ENCODE data around the gene WDR12. TPM values are rescaled to one million over a fixed set of nuclear protein-coding genes. Genes with fewer than 3 reads are reported as not detected.
"Not testable (repeated sequence)": the region's sequence is repeated elsewhere in the genome, so short reads cannot be mapped to it uniquely, and the experiment has no call there.

Gene WDR12
- total RNA-seq, 1 donor from 2014 or later = 19.3 TPM

DNA sequence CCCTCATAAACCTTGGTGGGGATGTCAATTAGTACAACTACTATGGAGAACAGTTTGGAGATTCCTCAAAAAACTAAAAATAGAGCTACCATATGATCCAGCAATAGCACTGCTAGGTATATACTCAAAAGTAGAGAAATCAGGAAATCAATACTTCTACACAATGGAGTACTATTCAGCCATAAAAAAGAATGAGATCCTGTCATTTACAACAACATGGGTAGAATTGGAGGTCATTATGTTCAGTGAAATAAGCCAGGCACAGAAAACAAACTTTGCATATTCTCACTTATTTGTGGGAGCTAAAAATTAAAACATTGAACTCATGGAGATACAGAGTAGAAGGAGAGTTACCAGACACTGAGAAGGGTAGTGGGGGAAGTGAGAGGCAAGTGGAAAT is 6.0 kb downstream of the WDR12 start:
- not testable (repeated sequence) for ATAC-seq; DNase-seq (ENCODE audit: low spot score)

DNA sequence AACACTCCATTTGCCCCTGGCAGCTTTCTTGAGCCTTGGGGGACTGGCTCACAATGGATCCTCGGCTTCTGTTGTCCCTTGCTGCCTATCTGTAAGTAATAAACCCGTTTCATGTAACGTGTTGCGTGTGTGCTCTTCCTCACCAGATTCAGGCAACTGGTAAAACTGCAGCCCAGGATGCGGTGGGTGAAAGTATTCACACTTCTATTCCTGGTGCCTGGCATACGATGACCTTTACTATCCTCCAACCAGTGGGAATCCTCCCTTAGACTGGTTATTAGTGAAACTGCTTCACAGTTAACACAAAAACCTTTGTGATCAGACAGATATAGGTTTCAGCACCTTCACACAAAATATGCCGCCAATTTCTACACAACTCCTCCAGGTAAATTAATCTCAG is 26.3 kb downstream of the WDR12 start:
- ATAC-seq = no peak
- DNase-seq (ENCODE audit: low spot score) = no peak

DNA sequence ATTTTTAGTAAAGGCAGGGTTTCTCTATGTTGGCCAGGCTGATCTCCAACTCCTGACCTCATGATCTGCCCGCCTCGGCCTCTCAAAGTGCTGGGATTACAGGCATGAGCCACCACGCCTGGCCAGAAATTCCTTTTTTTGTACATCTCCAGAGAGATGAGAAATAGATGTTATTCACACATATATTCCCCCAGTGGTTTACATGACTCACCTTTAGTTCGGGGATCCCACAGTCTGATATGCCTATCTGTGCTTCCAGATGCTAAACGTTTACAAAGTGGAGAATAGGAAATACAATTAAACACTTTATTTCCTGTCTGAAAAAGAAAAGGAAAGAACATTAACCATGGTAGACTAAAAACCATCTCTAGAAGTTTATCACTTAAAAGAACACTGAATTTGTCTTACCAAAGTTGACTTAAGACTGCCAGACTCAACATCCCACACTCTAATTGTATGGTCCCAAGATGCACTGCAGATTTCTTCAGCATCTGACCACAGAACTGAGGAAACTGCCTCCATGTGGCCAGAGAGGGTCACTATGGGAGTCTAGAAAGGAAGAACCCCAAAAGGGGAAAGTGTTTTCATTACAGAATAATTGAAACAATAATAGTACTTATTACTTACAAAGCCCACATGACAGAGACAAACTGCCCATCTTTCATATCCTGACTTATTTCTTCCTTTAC is 27.3 kb downstream of the WDR12 start:
- ATAC-seq (no peak), DNase-seq (ENCODE audit: low spot score) (no peak)

- no peak for DNase-seq (ENCODE audit: low spot score)
Measured at GRCh38 chr2:202881570-202881969, 29.9 kb downstream of the WDR12 start.

DNA sequence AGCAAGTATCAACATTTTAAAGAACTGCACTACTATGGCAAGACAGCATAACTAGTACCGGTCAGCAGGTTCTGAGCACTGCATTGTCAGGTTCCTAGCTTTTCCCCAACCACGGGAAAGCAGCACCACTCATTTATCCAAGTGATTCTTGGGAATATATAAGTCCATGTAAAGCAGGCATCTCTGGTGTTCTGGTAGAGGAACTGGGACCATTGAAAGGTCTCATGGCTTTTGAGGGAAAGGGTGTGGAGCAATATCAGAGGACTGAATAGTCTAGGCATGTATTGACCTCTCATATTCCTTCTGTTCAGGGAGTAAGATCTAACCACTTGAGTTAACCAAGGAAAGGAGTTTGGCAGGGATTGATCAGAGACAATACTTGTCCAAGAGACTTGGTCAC is 33.8 kb downstream of the WDR12 start:
- ATAC-seq (no peak), DNase-seq (ENCODE audit: low spot score) (no peak)

More at GRCh38 chr2:202881570-202881969, 29.9 kb downstream of the WDR12 start:
- no peak for ATAC-seq

GRCh38 chr2:202871300-202872141 is 40.0 kb downstream of the WDR12 start, which contains the start of gene ICA1L:
Gene ICA1L (minus strand): TSS chr2:202871766. CDS start chr2:202829009, 42,757 bp downstream.
- peak; percentile 89 for ATAC-seq
- DNase-seq (ENCODE audit: low spot score) = peak; percentile 66

DNA sequence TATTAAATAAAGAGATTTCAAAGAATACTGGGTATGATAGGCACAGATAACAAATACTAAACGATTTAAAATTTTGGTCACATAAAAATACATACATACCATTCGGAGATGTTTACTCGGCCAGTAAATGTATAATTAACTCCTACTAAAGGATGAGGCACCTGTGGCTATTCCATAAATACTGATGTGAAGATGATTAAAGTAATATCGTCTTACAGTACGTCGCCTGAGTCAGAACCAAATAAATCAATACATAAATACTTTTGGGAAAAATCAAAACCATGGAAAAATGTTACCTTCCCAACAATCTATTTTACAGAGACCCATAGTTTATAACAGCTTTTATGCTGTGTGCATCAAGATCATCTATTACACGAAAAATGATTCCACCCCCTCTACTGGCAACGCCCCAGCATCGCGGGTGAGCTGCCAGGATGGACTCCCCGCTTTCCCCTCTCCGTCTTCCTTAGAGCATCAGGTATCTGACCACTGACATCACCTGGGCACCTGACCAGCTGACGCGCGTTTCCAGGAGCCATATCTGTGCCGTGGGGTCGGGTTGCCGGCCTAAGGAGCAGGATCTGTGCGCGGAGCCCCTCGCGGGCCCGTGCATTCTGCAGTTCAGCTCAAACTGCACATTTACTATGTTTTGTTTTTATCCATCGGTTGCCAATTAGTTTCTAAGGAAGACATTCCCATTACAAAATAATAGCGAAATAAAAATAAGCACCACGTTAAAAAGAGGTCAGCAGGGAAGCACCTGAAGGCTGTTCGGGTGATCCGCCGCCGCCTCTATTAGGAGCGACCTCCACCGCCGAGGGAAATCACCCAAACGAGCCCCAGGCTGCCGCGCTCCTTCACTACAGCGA is 40.8 kb downstream of the WDR12 start:
- DNase-seq (ENCODE audit: low spot score) (no peak), ATAC-seq (peak; percentile 87)

DNA sequence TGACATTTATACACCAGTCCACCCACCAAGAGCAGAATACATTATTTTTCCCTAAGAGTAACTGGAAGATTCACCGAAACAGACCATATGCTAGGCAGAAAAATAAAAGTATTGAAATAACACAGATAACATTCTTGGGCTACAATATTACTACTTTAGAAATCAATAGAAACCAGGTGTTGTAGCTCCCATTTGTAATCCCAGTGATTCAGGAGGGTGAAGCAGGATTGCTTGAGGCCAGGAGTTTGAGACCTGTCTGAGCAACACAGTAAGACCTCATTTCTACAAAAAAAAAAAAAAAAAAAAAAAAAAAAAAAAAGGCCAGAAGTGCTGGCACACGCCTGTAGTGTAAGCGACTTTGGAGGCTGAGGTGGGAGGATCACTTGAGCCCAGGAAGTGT is 49.5 kb downstream of the WDR12 start:
- DNase-seq (ENCODE audit: low spot score) (no peak), ATAC-seq (no peak)

DNA sequence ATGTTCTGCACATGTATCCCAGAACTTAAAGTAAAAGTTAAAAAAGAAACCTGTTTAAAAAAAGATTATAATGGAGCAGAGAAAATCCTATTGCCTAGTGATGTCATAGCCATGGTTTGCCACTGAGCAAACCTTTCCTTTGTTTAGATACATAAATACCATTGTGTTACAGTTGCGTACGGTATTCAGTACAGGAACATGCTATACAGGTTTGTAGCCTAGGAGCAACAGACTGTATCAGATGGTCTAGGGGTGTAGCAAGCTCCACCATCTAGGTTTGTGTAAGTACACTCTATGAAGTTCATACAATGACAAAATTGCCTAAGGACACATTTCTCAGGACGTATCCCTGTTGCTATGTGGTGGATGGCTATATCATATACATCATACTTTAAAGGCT is 52.9 kb downstream of the WDR12 start:
- ATAC-seq (no peak), DNase-seq (ENCODE audit: low spot score) (no peak)

DNA sequence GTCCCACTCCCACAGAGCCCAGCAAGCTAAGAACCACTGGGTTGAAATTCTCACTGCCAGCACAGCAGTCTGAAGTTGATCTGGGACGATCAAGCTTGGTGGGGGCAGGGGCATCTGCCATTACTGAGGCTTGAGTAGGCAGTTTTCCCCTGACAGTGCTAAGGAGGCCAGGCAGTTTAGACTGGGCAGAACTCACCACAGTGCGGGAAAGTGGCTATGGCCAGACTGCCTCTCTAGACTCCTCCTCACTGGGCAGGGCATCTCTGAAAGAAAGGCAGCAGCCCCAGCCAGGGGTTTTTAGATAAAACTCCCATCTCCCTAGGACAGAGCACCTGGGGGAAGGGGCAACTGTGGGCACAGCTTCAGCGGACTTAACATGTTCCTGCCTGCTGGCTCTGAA is 62.1 kb downstream of the WDR12 start:
- not testable (repeated sequence) for ATAC-seq; DNase-seq (ENCODE audit: low spot score)

- DNase-seq (ENCODE audit: low spot score) = no peak
- no peak for ATAC-seq
Measured at GRCh38 chr2:202848813-202849212, 62.7 kb downstream of the WDR12 start.

DNA sequence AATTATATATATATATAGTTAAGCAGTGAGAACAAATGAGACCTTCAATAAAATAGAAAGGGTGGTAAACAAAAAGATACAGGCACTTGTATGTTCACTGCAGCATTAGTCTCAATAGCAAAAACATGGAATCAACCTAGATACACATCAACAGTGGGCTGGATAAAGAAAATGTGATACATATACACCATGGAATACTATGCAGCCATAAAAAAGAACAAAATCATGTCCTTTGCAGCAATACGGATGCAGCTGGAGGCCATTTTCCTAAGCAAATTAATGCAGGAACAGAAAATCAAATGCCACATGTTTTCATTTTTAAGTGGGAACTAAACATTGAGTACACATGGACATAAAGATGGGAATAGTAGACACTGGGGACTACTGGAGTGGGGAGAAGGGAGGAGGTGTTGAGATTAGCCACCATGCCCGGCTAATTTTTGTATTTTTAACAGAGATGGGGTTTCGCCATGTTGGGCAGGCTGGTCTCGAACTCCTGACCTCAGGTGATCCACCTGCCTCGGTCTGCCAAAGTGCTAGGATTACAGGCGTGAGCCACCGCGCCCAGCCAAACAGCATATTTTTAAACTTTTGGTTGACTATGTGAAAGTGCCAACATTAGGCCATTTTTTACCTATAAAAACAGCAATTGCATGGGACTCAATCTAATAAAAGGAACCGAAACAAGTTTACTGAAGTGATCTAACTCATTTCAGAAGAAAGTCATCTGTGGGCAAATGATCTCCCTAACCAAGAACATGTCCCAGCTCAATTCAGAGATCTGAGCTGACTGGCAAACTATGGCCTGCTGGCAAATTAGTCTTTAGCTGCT is 63.6 kb downstream of the WDR12 start:
- DNase-seq (ENCODE audit: low spot score) (no peak), ATAC-seq (no peak)

DNA sequence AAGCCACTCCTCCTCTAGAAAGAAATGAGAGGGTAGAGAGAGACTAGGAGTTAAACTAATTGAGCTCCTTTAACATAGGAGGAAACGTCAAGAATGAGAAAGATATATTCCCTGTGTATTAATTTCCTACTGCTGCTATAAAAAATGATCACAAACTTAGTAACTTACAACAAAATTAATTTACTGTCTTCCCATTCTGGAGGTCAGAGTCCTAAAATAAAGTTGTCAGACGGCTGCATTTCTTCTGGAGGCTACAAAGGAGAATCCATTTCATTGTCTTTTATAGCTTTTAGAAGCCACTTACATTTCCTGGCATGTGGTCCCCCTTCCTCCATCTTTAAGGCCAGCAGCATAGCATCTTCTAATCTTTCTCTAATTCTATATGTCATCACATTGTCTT is 66.8 kb downstream of the WDR12 start:
- ATAC-seq = no peak
- DNase-seq (ENCODE audit: low spot score) = no peak

GRCh38 chr2:202842690-202843089 is 68.8 kb downstream of the WDR12 start:
- DNase-seq (ENCODE audit: low spot score) = no peak
- ATAC-seq = no peak

DNA sequence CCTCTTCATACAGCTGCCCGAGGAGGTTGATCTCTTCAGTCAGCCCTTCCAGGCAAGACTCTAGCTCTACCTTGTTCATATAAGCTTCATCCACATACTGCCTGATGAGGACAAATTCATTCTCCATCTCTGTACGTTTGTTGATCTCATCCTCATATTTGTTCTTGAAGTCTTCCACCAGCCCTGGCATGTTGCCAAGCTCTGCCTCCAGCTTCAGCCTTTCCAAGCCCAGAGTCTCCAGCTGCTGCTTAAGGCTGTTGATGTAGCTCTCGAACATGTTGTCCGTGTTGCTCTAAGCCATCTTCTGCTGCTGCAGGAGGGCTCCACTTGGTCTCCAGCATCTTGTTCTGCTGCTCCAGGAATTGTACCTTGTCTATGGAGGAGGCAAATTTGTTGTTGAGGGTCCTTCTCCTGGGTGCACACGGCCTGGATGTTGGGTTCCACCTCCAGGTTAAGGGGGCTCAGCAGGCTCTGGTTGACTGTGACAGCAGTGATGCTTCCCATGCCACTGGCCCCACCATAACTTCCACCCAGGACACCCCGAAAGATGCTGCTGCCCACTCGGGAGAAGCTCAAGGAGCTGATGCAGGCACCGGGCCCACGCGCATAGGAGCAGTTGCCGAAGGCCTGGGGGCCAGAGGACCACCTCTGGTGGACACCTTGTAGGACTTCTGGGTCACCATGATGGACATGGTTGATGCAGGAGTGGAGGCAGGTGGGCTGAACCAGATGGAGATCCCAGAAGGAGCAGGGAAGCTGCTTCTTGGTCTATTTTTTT is 70.2 kb downstream of the WDR12 start:
- no peak for ATAC-seq

DNA sequence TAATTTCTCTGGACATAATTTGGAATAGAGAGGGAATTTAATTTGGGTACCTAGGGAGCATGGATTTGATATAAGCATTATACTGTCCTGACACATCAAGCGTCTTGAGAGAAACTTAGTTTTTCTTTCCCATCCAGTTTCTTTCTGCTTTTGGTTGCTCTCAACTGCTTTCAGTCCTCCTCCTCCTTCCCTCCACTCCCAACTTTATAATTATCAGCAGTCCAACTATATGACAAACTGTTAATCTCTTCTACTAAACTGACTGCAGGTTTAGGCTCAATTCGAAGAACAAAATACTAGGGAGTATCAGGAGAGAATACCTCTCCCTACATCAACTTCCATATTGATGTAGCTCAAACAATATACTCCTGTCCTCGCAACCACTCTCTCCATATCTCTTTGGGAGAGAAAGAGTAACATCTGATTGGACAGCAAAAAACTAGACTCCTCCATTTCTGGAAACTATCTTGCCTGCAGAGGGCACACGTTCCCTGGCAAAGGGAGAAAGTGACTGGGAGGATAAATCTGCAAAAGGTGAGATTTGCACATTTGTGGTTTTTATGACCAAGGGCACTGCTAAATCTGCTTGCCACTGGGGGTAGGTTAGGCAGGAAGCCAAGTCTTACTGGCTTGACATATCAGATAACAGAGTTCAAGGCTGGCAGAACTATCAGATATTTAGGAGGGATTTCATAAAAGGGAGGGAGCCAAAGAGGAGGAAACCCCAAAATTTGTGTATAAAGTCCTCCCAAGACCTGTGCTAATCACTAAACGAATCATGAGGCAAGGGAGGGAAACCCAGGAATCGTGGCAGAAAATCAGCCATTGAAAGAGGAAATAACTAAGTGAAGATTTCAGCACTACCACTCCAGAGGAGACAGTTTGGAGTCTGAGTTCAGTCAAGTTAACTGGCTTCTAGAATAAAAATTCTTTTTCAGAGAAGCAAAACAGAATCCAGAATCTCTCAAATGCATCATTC is 79.9 kb downstream of the WDR12 start:
- peak; percentile 54 for DNase-seq (ENCODE audit: low spot score)
- ATAC-seq = peak; percentile 99

More for the DNA sequence above, 70.2 kb downstream of the WDR12 start:
- no peak for DNase-seq (ENCODE audit: low spot score)

- no peak for ATAC-seq
- DNase-seq (ENCODE audit: low spot score) = no peak
Measured at GRCh38 chr2:202824901-202825300, 86.6 kb downstream of the WDR12 start.

Data from left lobe of liver (tissue), 2 donors.